HepG2 (cell line): ENCODE measurements around the gene UBAP2. TPM values are rescaled to one million over a fixed set of nuclear protein-coding genes. Genes with fewer than 3 reads are reported as not detected.

Experiments used
- GPN1 ChIP-seq: sonication (generic); formaldehyde crosslinking; IDR thresholded peaks from 2 replicates; pipeline ENCODE4 v1.5.1; 2020; ENCODE audit warnings: missing genetic modification reagents, borderline replicate concordance
- IKZF1 ChIP-seq: fragments of 450-650 bp; IDR thresholded peaks from 2 replicates; pipeline ENCODE4 v1.7.1; 2016
- KDM5B ChIP-seq: sonication (generic); formaldehyde crosslinking; IDR thresholded peaks from 2 replicates; pipeline ENCODE4 v1.4.0; 2020; ENCODE audit warnings: missing genetic modification reagents, mild to moderate bottlenecking, borderline replicate concordance
- PHF8 ChIP-seq: sonication (generic); formaldehyde crosslinking; IDR thresholded peaks from 2 replicates; pipeline ENCODE4 v1.5.0; 2020; ENCODE audit warnings: missing genetic modification reagents
- SP2 ChIP-seq: sonication (generic); formaldehyde crosslinking; IDR thresholded peaks from 2 replicates; pipeline ENCODE4 v1.5.1; 2020; ENCODE audit warnings: mild to moderate bottlenecking, missing genetic modification reagents
- TARDBP ChIP-seq: sonication (generic); formaldehyde crosslinking; IDR thresholded peaks from 2 replicates; pipeline ENCODE4 v1.8.0; 2022; ENCODE audit warnings: mild to moderate bottlenecking, missing genetic modification reagents
- TBL1XR1 ChIP-seq: fragments of 150-350 bp; IDR thresholded peaks from 2 replicates; pipeline ENCODE4 v1.6.1; 2014; ENCODE audit warnings: borderline replicate concordance, low read length; ENCODE audit not compliant: partially characterized antibody
- TFE3 ChIP-seq: IDR thresholded peaks from 2 replicates; pipeline ENCODE4 v1.6.1; 2016
- ZBTB1 ChIP-seq: sonication (generic); formaldehyde crosslinking; IDR thresholded peaks from 2 replicates; pipeline ENCODE4 v1.4.0; 2020; ENCODE audit warnings: missing genetic modification reagents, borderline replicate concordance
- ZNF251 ChIP-seq: sonication (generic); formaldehyde crosslinking; IDR thresholded peaks from 2 replicates; pipeline ENCODE4 v1.9.0; 2021; ENCODE audit warnings: mild to moderate bottlenecking, missing genetic modification reagents
- ZNF44 ChIP-seq: sonication (generic); formaldehyde crosslinking; IDR thresholded peaks from 2 replicates; pipeline ENCODE4 v1.5.1; 2020; ENCODE audit warnings: mild to moderate bottlenecking, missing genetic modification reagents
- ZNF609 ChIP-seq: sonication (generic); formaldehyde crosslinking; IDR thresholded peaks from 2 replicates; pipeline ENCODE4 v1.4.0; 2020; ENCODE audit warnings: mild to moderate bottlenecking, missing genetic modification reagents, borderline replicate concordance
- ZNF720 ChIP-seq: sonication (generic); formaldehyde crosslinking; IDR thresholded peaks from 2 replicates; pipeline ENCODE4 v1.4.0; 2020; ENCODE audit warnings: missing genetic modification reagents
- polyA plus RNA-seq, 8 experiments: library from polyadenylated mRNA; depleted of rRNA in 3 of 8; stranded (reverse) in 7 of 8; unstranded in 1 of 8; fragments of >200 nt; fragmentation: Illumina TruSeq in 4 of 8; extraction: Trizol in 4 of 8; gene quantifications; 2 replicates each; pipeline versions ENCODE4 v1.2.1 to v1.2.3, GENCODE V29; 2011 to 2016; ENCODE audit warnings: low read depth in 4 of 8, missing spikeins in 1 of 8, mixed read lengths in 1 of 8; ENCODE audit not compliant: insufficient read depth in 1 of 8
- total RNA-seq, 5 experiments: library from RNA; depleted of rRNA; stranded (reverse); fragments of >200 nt; fragmentation: Illumina TruSeq; extraction: Trizol; gene quantifications; 2 replicates each; pipeline ENCODE4 v1.2.3, GENCODE V29; 2016; ENCODE audit warnings: low read depth in 1 of 5
- TF ChIP-seq, protein P1 (sequence below): sonication (generic); formaldehyde crosslinking; IDR thresholded peaks from 2 replicates; pipeline ENCODE4 v1.4.0; 2020; ENCODE audit warnings: missing genetic modification reagents, borderline replicate concordance
- TF ChIP-seq, protein P2 (sequence below): sonication (generic); formaldehyde crosslinking; IDR thresholded peaks from 2 replicates; pipeline ENCODE4 v1.4.0; 2020; ENCODE audit warnings: missing genetic modification reagents
- TF ChIP-seq, protein P3 (sequence below): sonication (generic); formaldehyde crosslinking; IDR thresholded peaks from 2 replicates; pipeline ENCODE4 v1.5.1; 2020; ENCODE audit warnings: missing genetic modification reagents, mild to moderate bottlenecking, borderline replicate concordance

Gene UBAP2
- total and polyA plus RNA-seq, 2 of the 13 experiments (the other 11 are each of a cell fraction or from before 2014, with no cell fraction given) = 19.0 to 22.0 TPM

DNA sequence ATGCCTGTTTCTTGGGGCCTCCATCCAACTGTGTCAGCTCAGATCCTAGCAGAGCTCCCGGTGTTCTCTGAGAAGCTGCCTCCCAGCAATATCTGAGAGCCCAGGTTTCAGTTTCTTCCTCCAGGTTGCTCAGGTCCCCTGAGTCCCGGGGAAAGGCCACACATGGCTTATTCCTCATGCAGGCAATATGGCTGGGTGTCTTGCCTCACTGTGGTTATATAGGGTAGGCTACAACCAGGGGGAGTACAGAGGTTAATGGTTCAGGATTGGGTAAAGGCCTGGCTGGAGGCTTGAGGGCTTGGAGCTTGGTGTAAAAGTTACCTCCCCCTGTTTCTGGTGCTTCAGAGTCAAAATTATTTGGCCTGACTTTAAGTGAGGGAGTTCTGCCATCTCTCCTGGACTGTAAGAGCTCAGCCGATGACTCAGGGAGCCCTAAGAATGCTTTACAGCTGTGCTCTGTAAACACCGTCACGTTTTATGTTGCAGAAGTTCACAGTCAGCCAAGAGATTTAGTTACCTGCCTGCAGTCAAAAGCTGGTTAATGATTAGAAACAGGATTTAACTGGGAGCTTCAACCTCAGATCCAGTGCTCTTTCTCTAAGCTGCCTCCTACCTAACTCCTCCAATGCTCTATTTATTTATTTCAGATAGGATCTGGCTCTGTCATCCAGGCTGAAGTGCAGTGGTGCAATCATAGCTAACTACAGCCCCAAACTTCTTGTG is 24.3 kb upstream of the UBAP2 start (continued):
- TF ChIP-seq SP2 (CRISPR knock-in tag) (no peak), IKZF1 (no peak), PHF8 (CRISPR knock-in tag) (no peak), KDM5B (CRISPR knock-in tag) (no peak), ZNF720 (CRISPR knock-in tag) (no peak), GPN1 (CRISPR knock-in tag) (no peak), ZBTB1 (CRISPR knock-in tag) (no peak), TBL1XR1 (no peak), ZNF609 (CRISPR knock-in tag) (no peak), TARDBP (CRISPR knock-in tag) (peak; percentile 71), ZNF44 (CRISPR knock-in tag) (no peak), ZNF251 (CRISPR knock-in tag) (no peak), TFE3 (no peak)
- TF ChIP-seq, protein P1, sequence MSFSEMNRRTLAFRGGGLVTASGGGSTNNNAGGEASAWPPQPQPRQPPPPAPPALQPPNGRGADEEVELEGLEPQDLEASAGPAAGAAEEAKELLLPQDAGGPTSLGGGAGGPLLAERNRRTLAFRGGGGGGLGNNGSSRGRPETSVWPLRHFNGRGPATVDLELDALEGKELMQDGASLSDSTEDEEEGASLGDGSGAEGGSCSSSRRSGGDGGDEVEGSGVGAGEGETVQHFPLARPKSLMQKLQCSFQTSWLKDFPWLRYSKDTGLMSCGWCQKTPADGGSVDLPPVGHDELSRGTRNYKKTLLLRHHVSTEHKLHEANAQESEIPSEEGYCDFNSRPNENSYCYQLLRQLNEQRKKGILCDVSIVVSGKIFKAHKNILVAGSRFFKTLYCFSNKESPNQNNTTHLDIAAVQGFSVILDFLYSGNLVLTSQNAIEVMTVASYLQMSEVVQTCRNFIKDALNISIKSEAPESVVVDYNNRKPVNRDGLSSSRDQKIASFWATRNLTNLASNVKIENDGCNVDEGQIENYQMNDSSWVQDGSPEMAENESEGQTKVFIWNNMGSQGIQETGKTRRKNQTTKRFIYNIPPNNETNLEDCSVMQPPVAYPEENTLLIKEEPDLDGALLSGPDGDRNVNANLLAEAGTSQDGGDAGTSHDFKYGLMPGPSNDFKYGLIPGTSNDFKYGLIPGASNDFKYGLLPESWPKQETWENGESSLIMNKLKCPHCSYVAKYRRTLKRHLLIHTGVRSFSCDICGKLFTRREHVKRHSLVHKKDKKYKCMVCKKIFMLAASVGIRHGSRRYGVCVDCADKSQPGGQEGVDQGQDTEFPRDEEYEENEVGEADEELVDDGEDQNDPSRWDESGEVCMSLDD = peak; percentile 81; the same call in 1 of the 2 replicates
- TF ChIP-seq, protein P2, sequence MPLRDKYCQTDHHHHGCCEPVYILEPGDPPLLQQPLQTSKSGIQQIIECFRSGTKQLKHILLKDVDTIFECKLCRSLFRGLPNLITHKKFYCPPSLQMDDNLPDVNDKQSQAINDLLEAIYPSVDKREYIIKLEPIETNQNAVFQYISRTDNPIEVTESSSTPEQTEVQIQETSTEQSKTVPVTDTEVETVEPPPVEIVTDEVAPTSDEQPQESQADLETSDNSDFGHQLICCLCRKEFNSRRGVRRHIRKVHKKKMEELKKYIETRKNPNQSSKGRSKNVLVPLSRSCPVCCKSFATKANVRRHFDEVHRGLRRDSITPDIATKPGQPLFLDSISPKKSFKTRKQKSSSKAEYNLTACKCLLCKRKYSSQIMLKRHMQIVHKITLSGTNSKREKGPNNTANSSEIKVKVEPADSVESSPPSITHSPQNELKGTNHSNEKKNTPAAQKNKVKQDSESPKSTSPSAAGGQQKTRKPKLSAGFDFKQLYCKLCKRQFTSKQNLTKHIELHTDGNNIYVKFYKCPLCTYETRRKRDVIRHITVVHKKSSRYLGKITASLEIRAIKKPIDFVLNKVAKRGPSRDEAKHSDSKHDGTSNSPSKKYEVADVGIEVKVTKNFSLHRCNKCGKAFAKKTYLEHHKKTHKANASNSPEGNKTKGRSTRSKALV (CRISPR knock-in tag) = no peak
- TF ChIP-seq, protein P3, sequence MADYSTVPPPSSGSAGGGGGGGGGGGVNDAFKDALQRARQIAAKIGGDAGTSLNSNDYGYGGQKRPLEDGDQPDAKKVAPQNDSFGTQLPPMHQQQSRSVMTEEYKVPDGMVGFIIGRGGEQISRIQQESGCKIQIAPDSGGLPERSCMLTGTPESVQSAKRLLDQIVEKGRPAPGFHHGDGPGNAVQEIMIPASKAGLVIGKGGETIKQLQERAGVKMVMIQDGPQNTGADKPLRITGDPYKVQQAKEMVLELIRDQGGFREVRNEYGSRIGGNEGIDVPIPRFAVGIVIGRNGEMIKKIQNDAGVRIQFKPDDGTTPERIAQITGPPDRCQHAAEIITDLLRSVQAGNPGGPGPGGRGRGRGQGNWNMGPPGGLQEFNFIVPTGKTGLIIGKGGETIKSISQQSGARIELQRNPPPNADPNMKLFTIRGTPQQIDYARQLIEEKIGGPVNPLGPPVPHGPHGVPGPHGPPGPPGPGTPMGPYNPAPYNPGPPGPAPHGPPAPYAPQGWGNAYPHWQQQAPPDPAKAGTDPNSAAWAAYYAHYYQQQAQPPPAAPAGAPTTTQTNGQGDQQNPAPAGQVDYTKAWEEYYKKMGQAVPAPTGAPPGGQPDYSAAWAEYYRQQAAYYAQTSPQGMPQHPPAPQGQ (CRISPR knock-in tag) = no peak
